HG02938 (cell line): ENCODE data around the gene CSNK1G1.
"Not testable (repeated sequence)": the region's sequence is repeated elsewhere in the genome, so short reads cannot be mapped to it uniquely, and the experiment has no call there.

Source experiments
- ATAC-seq: cut with Tn5 transposase; IDR thresholded peaks from one replicate; pipeline ENCODE4 v1.9.1; 2021; ENCODE audit warnings: mild to moderate bottlenecking, moderate library complexity; ENCODE audit not compliant: unreplicated experiment

Gene CSNK1G1

GRCh38 chr15:64246364-64247189 is 109.4 kb downstream of the CSNK1G1 start:
- peak; percentile 78 for ATAC-seq

GRCh38 chr15:64245405-64245804 is 110.6 kb downstream of the CSNK1G1 start:
- no peak for ATAC-seq

GRCh38 chr15:64237677-64238076 is 118.3 kb downstream of the CSNK1G1 start:
- no peak for ATAC-seq

- no peak for ATAC-seq
These were observed 119.6 kb downstream of the CSNK1G1 start for GRCh38 chr15:64236156-64236894.

GRCh38 chr15:64235552-64235951 is 120.4 kb downstream of the CSNK1G1 start:
- no peak for ATAC-seq

- ATAC-seq, result no peak
These were observed 122.7 kb downstream of the CSNK1G1 start for GRCh38 chr15:64233299-64233698.

GRCh38 chr15:64232400-64232799 is 123.6 kb downstream of the CSNK1G1 start:
- ATAC-seq, result no peak

- no peak for ATAC-seq
These were observed 126.7 kb downstream of the CSNK1G1 start for GRCh38 chr15:64229129-64229724.

- no peak for ATAC-seq
These were observed 130.2 kb downstream of the CSNK1G1 start for GRCh38 chr15:64225804-64226203.

GRCh38 chr15:64224511-64224910 is 131.5 kb downstream of the CSNK1G1 start:
- no peak for ATAC-seq

GRCh38 chr15:64223882-64224281 is 132.1 kb downstream of the CSNK1G1 start:
- no peak for ATAC-seq

- ATAC-seq, result no peak
These were observed 133.2 kb downstream of the CSNK1G1 start for GRCh38 chr15:64222573-64223366.

- ATAC-seq, result not testable (repeated sequence)
These were observed 134.1 kb downstream of the CSNK1G1 start for GRCh38 chr15:64221911-64222310.

GRCh38 chr15:64217429-64217750 is 138.6 kb downstream of the CSNK1G1 start:
- not testable (repeated sequence) for ATAC-seq

GRCh38 chr15:64216730-64217428 is 139.1 kb downstream of the CSNK1G1 start:
- no peak for ATAC-seq

- no peak for ATAC-seq
These were observed 139.8 kb downstream of the CSNK1G1 start for GRCh38 chr15:64216196-64216595.

GRCh38 chr15:64213646-64214045 is 142.3 kb downstream of the CSNK1G1 start:
- no peak for ATAC-seq

GRCh38 chr15:64211696-64212095 is 144.3 kb downstream of the CSNK1G1 start:
- no peak for ATAC-seq

GRCh38 chr15:64210371-64210770 is 145.6 kb downstream of the CSNK1G1 start:
- no peak for ATAC-seq

- ATAC-seq, result no peak
These were observed 146.2 kb downstream of the CSNK1G1 start for GRCh38 chr15:64209680-64210334.
